Osteoblast (primary cell): ENCODE measurements around the gene PTPN12. TPM values are rescaled to one million over a fixed set of nuclear protein-coding genes. Genes with fewer than 3 reads are reported as not detected.
A peak's percentile ranks its signal among the peaks of the same experiment; 100 is the strongest.

Source experiments
- DNase-seq: peaks from one replicate; pipeline ENCODE4 v3.0.0; 2011; ENCODE audit warnings: low spot score, mixed read lengths; ENCODE audit not compliant: insufficient read length; ENCODE audit errors: missing footprints
- H2AFZ ChIP-seq: 2 replicates; pipeline ENCODE4 v1.6.0; 2011; ENCODE audit warnings: mild to moderate bottlenecking, low read length
- H3K27ac ChIP-seq: 2 replicates; pipeline ENCODE4 v1.5.1; 2011; ENCODE audit warnings: mild to moderate bottlenecking, low read depth, low read length, moderate library complexity
- H3K27me3 ChIP-seq: 2 replicates; pipeline ENCODE4 v1.6.0; 2012; ENCODE audit warnings: mild to moderate bottlenecking, control low read depth, inconsistent platforms, low read length, moderate library complexity; ENCODE audit not compliant: insufficient read depth
- H3K36me3 ChIP-seq: 2 replicates; pipeline ENCODE4 v1.5.1; 2011; ENCODE audit warnings: mild to moderate bottlenecking, low read length, control low read depth, moderate library complexity; ENCODE audit not compliant: insufficient read depth
- H3K4me1 ChIP-seq: 2 replicates; pipeline ENCODE4 v1.5.1; 2011; ENCODE audit warnings: mild to moderate bottlenecking, low read length, control low read depth, moderate library complexity; ENCODE audit not compliant: insufficient read depth
- H3K4me2 ChIP-seq: 2 replicates; pipeline ENCODE4 v1.6.0; 2011; ENCODE audit warnings: mild to moderate bottlenecking, low read length; ENCODE audit not compliant: insufficient read depth
- H3K4me3 ChIP-seq: fragments of 200-600 bp; sonication (generic); 3 replicates; pipeline ENCODE4 v1.5.1; 2012; ENCODE audit warnings: mild to moderate bottlenecking, low read length, inconsistent platforms; ENCODE audit not compliant: insufficient read depth
- H3K79me2 ChIP-seq: 2 replicates; pipeline ENCODE4 v1.6.0; 2012; ENCODE audit warnings: mild to moderate bottlenecking, low read length, control low read depth, inconsistent platforms; ENCODE audit not compliant: insufficient read depth
- H3K9me3 ChIP-seq: 2 replicates; pipeline ENCODE4 v1.5.1; 2011; ENCODE audit warnings: low read depth, low read length, control low read depth
- H4K20me1 ChIP-seq: 2 replicates; pipeline ENCODE4 v1.6.0; 2012; ENCODE audit warnings: mild to moderate bottlenecking, low read length, control low read depth; ENCODE audit not compliant: insufficient read depth
- CTCF ChIP-seq: IDR thresholded peaks from 2 replicates; pipeline ENCODE4 v1.5.1; 2011; ENCODE audit warnings: mild to moderate bottlenecking, low read depth, low read length, moderate library complexity; ENCODE audit errors: extremely low read depth
- total RNA-seq: library from RNA; depleted of rRNA; stranded (reverse); fragments of >200 nt; gene quantifications from 2 replicates; pipeline ENCODE4 v1.2.3, GENCODE V29; 2012

Gene PTPN12
- total RNA-seq, 1 donor: 80.7 TPM

- Histone ChIP-seq H3K4me1 (peaks cover 8% of the 10 kb centered on the region), H2AFZ (no peak overlapping the region), H3K27ac (no peak overlapping the region), H3K79me2 (no peaks in the 10 kb centered on the region), H3K9me3 (no peaks in the 10 kb centered on the region), H3K36me3 (peaks cover 6% of the 10 kb centered on the region), H3K4me2 (no peak overlapping the region), H3K4me3 (no peak overlapping the region), H3K27me3 (no peaks in the 10 kb centered on the region), H4K20me1 (peaks cover 4% of the 10 kb centered on the region)
- no peak for TF ChIP-seq CTCF
- no peak for DNase-seq
Observed at GRCh38 chr7:77665161-77665560, 128.1 kb downstream of the PTPN12 start.

DNA sequence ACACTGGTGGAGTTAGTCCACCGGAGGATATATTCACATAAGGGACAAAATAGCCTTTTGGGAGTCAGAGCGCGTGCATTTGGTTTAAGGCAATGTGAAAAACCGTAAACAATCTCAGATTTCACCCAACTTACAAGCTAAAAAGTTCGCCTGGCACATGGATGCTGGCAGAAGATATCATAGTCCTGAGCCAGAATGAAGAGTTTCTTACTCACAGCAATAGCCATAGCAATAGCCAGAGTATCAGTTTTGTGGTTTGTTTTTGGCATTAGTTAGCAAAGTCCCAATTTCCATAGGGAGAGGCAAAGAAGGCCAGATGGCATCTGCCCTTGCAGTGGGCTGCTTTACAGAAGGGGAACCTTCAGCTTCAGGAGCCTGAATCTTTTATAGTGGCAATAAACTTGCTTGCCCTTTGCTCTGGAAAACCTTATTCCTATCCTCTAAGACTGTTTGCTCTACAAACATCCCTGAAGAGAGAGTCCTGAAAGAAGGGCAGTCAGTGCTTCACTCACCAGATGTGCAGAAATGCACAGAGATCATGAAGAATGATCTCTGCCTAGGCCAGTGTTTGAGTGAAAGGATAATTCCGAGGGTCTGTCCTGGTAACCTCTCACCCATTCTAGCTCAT is 130.5 kb downstream of the PTPN12 start:
- Histone ChIP-seq H4K20me1 (peaks cover 4% of the 10 kb centered on the region), H3K27me3 (no peaks in the 10 kb centered on the region), H3K27ac (peak overlapping the region; percentile 54), H2AFZ (no peak overlapping the region), H3K4me3 (no peak overlapping the region), H3K9me3 (no peaks in the 10 kb centered on the region), H3K4me1 (peaks cover 8% of the 10 kb centered on the region), H3K79me2 (no peaks in the 10 kb centered on the region), H3K4me2 (peak overlapping the region; percentile 31), H3K36me3 (peaks cover 6% of the 10 kb centered on the region)
- no peak for TF ChIP-seq CTCF
- DNase-seq: peak; percentile 3

- Histone ChIP-seq H3K27ac (no peak overlapping the region), H2AFZ (no peak overlapping the region), H3K27me3 (no peaks in the 10 kb centered on the region), H3K4me1 (no peaks in the 10 kb centered on the region), H3K4me3 (no peak overlapping the region), H3K9me3 (no peaks in the 10 kb centered on the region), H4K20me1 (no peaks in the 10 kb centered on the region), H3K36me3 (no peaks in the 10 kb centered on the region), H3K79me2 (no peaks in the 10 kb centered on the region), H3K4me2 (no peak overlapping the region)
- DNase-seq: no peak
- no peak for TF ChIP-seq CTCF
Observed at GRCh38 chr7:77674878-77675277, 137.8 kb downstream of the PTPN12 start.

DNA sequence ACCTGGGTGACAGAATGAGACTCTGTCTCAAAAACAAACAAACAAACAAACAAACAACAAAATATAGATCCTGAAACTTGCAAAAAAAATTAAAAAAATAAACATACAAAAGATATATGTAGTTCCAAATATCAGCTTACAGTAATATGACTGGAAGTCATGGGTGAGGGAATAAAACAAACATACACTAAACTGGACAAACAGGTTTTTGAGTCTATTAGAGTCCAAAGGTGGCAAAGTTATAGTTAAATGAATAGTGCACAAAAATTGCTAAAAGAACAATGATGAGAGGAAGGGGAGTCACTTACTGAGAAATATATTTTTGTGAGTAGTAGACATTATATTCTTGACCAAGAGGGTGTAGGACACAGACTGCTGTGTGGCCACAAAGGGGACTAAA is 142.5 kb downstream of the PTPN12 start:
- DNase-seq: no peak
- peaks cover 4% of the 10 kb centered on the region for H3K79me2 ChIP-seq
- H3K9me3 ChIP-seq: no peaks in the 10 kb centered on the region
- no peak for TF ChIP-seq CTCF
- H3K4me1 ChIP-seq: peaks cover 8% of the 10 kb centered on the region
- peaks cover 10% of the 10 kb centered on the region for H3K36me3 ChIP-seq
- no peak overlapping the region for H3K27ac ChIP-seq
- H2AFZ ChIP-seq: no peak overlapping the region
- no peak overlapping the region for H3K4me3 ChIP-seq
- H3K4me2 ChIP-seq: no peak overlapping the region
- no peaks in the 10 kb centered on the region for H4K20me1 ChIP-seq
- H3K27me3 ChIP-seq: no peaks in the 10 kb centered on the region
